GM19324 (cell line): Measurements from ENCODE around the gene DENND6B.
"Not testable (repeated sequence)": the region's sequence is repeated elsewhere in the genome, so short reads cannot be mapped to it uniquely, and the experiment has no call there.

Experiments
- ATAC-seq: cut with Tn5 transposase; IDR thresholded peaks from one replicate; pipeline ENCODE4 v1.9.1; 2021; ENCODE audit warnings: mild to moderate bottlenecking, moderate library complexity; ENCODE audit not compliant: unreplicated experiment, low FRiP score

The DENND6B gene

GRCh38 chr22:50339945-50340879, 13.4 kb upstream of the DENND6B start:
- no peak for ATAC-seq

- no peak for ATAC-seq
Observed at GRCh38 chr22:50338860-50339462, 12.1 kb upstream of the DENND6B start.

GRCh38 chr22:50338042-50338573, 11.3 kb upstream of the DENND6B start:
- ATAC-seq = no peak

GRCh38 chr22:50337262-50338041, 10.6 kb upstream of the DENND6B start:
- no peak for ATAC-seq

GRCh38 chr22:50334433-50334832, 7.6 kb upstream of the DENND6B start:
- not testable (repeated sequence) for ATAC-seq

GRCh38 chr22:50329236-50329635, 2.4 kb upstream of the DENND6B start:
- ATAC-seq = no peak

GRCh38 chr22:50327711-50328019, 853 bp upstream of the DENND6B start:
- ATAC-seq = no peak

GRCh38 chr22:50326225-50326955, 422 bp downstream of the DENND6B start:
- no peak for ATAC-seq

GRCh38 chr22:50325444-50326224, 1.2 kb downstream of the DENND6B start:
- no peak for ATAC-seq

- no peak for ATAC-seq
Observed at GRCh38 chr22:50323900-50324299, 2.9 kb downstream of the DENND6B start.

GRCh38 chr22:50322382-50323104, 4.3 kb downstream of the DENND6B start:
- not testable (repeated sequence) for ATAC-seq

GRCh38 chr22:50320671-50321325, 6.0 kb downstream of the DENND6B start:
- ATAC-seq = no peak

GRCh38 chr22:50320116-50320515, 6.7 kb downstream of the DENND6B start:
- no peak for ATAC-seq

- no peak for ATAC-seq
Observed at GRCh38 chr22:50319503-50319951, 7.3 kb downstream of the DENND6B start.

GRCh38 chr22:50318698-50319411, 8.0 kb downstream of the DENND6B start:
- no peak for ATAC-seq

GRCh38 chr22:50318356-50318697, 8.5 kb downstream of the DENND6B start:
- ATAC-seq = no peak

GRCh38 chr22:50317674-50318073, 9.1 kb downstream of the DENND6B start:
- no peak for ATAC-seq

GRCh38 chr22:50317178-50317577, 9.6 kb downstream of the DENND6B start:
- no peak for ATAC-seq
